VCaP (cell line): ENCODE data around the gene KCNMA1.

Experiments used
- H3K27ac ChIP-seq: fragments of 450-650 bp; 2 replicates; pipeline ENCODE4 v1.5.1; 2017
- TF ChIP-seq, protein P1 (sequence below): fragments of 450-650 bp; conservative IDR thresholded peaks from 2 replicates; pipeline ENCODE4 v1.5.1; 2017; ENCODE audit warnings: mild to moderate bottlenecking, moderate library complexity

KCNMA1 gene

DNA sequence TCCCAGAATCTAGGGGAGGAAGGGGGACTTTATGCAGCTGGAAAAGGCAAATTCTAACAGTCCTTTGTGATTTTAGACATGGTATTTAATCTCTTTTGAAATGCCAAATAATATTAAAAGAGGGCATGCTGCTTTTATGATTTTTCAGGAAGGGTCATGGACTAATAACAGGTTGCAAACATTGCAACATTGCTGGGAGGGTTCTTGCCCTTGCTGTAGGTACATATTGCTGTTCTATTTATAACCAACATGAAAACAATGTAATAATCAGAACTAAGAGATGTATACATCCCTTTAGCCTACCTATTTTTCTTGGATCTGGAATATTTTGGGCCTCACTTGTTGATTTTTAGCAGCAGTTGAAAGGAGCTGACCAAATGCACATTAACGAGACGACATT lies 411.6 kb downstream of the KCNMA1 start:
- TF ChIP-seq, protein P1, sequence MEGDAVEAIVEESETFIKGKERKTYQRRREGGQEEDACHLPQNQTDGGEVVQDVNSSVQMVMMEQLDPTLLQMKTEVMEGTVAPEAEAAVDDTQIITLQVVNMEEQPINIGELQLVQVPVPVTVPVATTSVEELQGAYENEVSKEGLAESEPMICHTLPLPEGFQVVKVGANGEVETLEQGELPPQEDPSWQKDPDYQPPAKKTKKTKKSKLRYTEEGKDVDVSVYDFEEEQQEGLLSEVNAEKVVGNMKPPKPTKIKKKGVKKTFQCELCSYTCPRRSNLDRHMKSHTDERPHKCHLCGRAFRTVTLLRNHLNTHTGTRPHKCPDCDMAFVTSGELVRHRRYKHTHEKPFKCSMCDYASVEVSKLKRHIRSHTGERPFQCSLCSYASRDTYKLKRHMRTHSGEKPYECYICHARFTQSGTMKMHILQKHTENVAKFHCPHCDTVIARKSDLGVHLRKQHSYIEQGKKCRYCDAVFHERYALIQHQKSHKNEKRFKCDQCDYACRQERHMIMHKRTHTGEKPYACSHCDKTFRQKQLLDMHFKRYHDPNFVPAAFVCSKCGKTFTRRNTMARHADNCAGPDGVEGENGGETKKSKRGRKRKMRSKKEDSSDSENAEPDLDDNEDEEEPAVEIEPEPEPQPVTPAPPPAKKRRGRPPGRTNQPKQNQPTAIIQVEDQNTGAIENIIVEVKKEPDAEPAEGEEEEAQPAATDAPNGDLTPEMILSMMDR = no peak
- no peak overlapping the region for H3K27ac ChIP-seq

DNA sequence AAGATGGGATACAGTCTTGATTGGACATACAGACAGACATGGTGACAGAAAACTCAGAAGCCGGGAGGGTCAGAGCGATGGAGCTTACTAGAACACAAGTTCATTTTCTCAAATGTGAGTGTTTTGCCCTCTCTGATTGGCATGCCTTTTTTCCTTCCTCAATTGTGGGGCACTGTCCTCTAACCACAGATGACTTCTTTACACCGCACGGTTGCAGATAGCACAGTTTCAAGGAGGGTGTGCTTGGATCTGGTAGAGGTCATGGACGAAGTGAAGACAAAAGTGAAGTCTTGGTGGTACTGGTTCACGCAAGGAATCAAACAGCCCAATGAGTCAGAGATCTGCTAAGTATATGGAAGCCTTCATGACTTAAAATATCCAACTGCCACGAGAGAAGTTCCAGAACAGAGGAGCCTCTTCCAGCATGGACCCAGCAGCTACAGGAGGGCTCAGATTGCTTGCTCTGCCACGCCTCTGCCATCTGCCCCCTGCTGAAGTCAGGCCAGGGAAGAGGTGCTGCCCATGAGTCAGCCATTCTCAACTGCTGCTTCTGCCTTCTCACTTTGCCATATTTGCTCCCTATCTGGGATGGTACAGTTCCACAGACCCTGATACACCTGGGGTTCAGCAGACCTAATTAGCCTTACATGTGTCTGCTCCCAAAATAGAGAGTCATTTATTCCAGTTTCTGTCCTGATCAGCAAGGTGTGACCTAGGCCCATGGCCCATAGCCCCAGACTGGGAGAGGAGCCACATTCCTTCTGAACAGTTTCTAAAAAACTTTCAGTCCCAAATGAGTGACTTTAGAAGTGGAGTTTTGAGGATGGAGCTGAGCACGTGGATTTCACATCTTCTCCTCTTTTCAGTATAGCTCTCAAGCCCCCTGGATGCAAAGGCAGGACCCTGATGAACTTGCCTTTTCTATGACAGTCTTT lies 413.8 kb downstream of the KCNMA1 start:
- no peak overlapping the region for H3K27ac ChIP-seq
- TF ChIP-seq, protein P1 = no peak

DNA sequence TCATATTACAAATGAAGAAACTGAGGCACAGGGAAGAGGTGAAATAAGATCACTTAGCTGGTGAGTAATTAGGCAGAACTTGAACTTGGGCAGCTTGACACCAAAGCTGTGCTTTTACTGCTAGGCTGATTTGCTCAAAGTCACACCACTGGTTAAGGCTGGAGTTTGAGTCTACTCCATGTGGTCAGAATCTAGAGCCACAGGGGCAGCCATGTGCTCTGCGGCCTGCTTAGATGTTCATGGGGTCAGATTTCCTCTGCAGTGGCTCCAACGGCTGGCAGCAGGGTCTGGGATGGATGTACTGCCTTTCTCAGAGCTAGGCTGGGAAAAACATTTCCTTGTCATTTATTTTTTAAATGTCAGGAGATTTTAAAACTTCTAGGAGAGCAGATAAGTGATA lies 417.5 kb downstream of the KCNMA1 start:
- TF ChIP-seq, protein P1 = no peak
- H3K27ac ChIP-seq = no peak overlapping the region

DNA sequence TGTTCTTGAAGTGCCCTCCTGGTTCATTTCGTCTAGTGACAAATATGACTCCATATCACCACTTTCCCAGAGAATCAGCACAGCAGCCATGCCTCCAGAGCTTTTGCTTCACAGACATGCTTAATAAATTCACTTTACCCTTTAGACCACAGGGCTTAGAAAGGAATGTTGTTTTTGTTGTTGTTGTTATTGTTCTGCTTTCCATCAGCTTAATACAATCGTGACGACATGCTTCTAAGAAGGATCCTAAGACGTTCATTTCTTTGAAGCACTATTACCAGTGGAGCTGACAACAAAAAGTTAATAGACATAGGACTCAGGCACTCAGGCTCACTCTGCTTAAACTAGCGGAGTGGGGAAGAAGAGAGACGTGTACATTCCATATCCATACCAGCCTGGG lies 418.6 kb downstream of the KCNMA1 start:
- no peak overlapping the region for H3K27ac ChIP-seq
- TF ChIP-seq, protein P1 = no peak

DNA sequence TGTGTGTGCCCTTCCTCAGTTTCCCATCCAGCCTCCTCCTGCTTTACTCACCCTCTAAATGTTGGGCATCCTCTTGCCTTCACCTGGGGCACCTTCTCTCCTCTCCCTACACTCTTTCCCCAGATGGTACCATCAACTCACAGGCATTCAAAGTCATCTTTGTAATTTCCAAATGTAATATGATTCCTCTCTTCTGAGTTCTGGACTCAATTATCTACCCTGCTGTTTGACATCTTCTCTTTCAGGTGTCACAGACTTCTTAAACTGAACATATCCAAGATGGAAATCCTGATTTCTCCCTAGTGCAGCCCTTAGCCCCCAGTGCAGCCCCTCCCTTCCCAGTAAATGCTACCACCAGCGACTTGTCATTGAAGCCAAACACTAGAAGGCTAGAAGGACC lies 422.8 kb downstream of the KCNMA1 start:
- no peak overlapping the region for H3K27ac ChIP-seq
- TF ChIP-seq, protein P1 = no peak

DNA sequence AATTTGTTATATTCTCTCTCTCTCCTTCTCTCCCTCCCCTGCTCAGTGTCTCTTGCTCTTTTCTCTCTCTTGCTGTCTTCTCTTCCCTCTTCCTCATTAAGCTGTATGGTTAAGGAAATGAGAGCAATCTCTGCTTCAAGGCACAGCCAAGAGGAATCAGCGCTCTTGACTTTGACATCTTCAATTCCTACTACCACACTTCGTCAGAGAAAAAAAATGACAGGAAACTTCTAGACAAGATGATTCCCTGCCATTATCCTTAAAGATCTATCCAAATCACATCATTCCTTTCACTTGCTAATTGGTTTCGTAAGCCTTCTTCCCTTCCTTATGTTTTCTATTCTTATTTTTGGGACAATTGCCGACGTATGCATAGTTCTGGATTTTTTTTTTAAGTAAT lies 425.0 kb downstream of the KCNMA1 start:
- H3K27ac ChIP-seq = no peak overlapping the region
- TF ChIP-seq, protein P1 = no peak

DNA sequence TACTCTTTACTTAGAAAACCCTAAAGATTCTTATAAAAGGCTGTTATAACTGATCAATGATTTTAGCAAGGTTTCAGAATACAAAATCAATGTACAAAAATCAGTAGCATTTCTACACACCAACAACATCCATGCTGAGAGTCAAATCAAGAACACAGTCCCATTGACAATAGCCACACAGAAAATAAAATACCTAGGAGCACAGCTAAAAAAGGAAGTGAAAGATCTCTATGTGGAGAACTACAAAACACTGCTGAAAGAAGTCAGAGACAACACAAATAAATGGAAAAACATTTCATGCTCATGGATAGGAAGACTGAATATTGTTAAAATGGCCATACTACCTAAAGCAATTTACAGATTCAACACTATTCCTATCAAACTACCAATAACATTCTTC lies 427.0 kb downstream of the KCNMA1 start:
- H3K27ac ChIP-seq = no peak overlapping the region

More for the DNA sequence above, 427.0 kb downstream of the KCNMA1 start:
- TF ChIP-seq, protein P1 = no peak
